ENCODE results near the gene ABHD14A.

DNA sequence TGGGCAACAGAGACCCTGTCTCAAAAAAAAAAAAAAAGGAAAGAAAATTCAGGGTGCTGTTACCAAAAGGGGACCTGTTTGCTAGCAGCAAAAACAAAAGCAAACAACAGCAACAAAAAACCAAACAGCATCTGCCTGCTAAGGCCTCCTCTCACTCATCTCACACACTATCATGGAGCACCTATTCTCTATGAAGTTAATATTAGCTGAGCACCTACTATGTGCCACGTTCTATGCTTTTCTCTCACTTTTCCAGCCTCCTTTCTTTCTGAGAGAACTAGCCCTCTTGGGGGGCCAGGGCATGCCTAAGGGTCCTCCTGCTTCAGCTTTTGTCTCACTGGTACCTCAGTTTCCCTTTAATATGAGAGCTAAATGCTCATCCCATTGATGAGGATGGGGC is 20.2 kb upstream of the ABHD14A start:
- TF ChIP-seq CTCF (conservative IDR thresholded peaks at IDR 0.05) = no peak
- TF ChIP-seq EZH2 (IDR thresholded peaks at IDR 0.05; ENCODE audit: low read depth) = no peak

All from PC-9 (cell line).